Activated CD8-positive, alpha-beta memory T cell treated with anti-CD3 and anti-CD28 coated beads, Interleukin-2, amount 50 U/mL, for 24 hours (primary cell): ENCODE data around the gene SGK1.
"Not testable (repeated sequence)": the region's sequence is repeated elsewhere in the genome, so short reads cannot be mapped to it uniquely, and the experiment has no call there.

Experiments used
- DNase-seq: peaks from one replicate; pipeline ENCODE4 v3.0.0-alpha.2; 2020; ENCODE audit errors: extremely low read depth

Gene SGK1

DNA sequence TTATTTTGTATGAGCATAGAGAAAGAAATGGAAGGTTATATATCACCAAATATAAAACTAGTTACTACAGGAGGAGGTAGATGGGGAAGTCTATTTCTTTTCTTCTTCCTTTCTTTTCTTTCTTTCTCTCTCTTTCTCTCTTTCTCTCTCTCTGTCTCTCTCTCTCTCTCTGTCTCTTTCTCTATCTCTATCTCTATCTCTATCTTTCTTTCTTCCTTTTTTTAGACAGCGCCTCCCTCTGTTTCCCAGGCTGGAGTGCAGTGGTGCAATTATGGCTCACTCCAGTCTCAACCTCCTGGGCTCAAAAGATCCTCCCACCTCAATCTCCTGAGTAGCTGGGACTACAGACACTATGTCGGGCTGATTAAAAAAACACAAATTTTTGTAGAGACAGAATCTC lies 10.2 kb upstream of the SGK1 start:
- DNase-seq = no peak

DNA sequence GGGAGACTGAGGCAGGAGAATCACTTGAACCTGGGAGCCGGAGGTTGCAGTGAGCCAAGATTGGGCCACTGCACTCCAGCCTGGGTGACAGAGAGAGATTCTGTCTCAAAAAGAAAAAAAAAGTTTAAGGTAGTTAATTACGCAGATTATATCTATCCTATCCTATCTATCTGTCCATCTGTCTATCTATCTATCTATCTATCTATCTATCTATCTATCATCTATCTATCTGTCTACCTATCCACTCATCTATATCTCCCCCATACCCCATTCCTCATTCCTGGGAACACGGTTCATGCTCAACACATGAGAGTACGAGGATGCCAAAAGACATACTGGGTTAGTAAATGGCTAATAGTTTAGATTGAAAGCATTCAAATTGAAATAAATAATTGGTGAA lies 8.3 kb upstream of the SGK1 start:
- not testable (repeated sequence) for DNase-seq

DNA sequence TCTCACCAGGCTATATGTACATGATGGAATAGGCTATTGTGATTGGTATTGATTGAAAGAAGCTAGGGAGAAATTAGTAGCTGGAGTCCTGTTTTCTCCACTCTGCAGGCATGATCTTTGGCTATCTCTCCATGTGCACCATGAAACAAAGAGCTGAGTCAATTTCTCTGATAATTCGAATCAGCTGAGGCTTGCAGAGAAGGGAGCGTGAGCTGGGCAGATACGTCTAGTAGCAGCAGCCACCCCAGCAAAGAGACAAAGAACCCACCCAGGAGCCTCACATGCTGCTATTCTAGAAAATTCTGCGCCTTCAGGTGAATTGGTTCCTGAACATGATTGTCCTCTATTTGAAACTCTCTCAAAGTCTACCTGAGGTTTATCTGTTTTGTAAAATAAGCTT lies 6.9 kb upstream of the SGK1 start:
- DNase-seq = no peak

DNA sequence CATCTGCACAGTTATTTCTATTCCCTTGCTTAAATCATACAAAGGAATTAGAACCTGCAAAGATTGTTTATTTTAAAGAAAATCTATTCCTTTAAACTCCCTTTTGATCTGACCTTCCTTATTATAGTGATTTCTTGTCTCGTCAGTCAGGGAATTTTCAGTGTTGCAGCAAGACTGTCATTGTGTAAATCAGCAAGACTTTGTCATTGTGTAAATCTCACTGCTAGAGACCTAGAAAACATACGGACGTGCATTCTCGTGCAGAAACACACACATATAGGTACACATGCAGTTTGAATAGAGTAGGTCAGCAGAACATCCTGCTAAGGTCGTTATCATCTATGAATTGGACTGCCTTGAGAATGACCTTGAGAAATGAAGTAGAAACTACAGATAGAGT lies 6.2 kb upstream of the SGK1 start:
- no peak for DNase-seq

DNA sequence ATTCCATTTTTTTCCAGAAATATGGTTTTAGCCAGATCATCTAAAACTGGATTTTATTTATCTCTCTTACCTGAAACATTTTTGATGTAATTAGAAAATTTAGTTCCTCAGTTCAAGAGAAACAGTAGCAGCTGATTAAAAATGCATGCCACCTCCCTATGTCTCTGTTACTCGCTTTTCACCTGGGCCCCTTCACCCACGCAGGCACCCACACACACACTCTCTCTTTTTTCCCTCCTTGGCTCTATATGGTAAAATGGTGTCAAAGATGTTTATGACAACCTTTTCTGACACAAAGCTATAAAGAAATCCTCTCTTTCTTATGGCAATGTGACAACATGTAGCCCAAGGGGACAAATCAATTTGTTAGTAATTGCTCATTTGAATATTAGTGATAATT lies 5.8 kb upstream of the SGK1 start:
- no peak for DNase-seq

DNA sequence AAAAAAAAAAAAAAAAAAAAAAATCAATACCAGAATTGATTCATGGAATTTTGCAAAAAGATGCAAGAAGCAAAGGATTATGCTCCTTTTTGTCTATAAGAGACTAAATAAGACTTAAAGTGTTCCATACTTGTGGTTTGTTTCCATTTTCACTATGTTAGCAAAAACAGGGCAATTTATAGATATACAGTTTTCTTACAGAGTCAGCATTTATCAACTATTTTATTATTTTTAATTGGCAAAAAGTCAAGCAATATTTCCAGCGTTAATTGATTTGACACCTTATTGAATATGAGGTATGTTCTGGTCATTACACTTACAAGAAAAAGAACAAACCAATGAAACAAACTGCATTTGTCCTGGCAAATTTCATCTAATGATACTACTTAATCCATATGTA lies 5.4 kb upstream of the SGK1 start:
- DNase-seq = no peak

DNA sequence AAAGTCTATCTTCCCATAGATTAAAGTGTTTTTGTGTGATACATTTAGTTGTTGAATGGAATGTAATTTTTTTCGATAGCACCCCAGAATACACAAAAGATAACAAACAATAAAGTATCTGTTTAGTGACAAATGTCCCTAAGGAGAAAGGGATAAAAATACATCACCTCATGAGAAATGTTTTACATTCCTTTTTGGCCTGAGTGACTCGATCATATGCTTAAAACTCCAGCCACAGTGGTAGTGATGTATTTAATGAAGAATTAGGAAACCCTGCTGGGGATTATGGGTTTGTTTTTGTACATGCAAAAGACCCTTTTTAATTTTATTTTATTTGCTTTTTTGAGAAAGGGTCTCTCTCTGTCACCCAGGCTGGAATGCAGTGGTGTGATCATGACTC lies 4.3 kb upstream of the SGK1 start:
- DNase-seq = no peak

DNA sequence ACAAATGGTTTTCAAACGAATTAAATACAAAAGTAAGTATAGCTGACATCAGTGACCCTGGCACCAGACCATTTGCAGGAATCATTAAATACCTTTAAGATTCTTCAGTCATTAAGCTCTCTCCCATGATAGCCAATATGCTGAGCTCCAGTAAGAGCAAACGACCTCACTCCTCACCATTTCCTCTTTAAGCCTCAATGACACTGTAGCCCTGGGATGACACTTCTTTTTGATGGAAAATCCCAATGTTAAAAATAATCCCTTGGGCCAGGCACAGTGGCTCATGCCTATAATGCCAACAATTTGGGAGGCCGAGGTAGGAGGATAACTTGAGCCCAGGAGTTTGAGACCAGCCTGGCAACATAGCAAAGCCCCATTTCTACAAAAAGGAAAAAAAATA lies 3.3 kb upstream of the SGK1 start:
- no peak for DNase-seq

DNA sequence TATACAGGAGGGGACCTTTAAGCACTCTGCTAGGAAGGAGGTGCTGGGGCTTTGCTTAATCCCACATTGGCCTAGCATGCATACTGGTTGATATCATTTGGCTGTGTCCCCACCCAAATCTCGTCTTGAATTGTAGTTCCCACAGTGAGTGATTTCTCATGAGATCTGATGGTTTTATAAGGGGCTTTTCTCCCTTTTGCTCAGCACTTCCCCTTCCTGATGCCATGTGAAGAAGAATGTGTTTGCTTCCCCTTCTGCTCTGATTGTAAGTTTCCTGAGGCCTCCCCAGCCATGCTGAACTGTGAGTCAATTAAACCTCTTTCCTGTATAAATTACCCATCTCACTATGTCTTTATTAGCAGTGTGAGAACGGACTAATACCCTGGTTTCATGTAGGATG lies 1.8 kb upstream of the SGK1 start:
- not testable (repeated sequence) for DNase-seq

DNA sequence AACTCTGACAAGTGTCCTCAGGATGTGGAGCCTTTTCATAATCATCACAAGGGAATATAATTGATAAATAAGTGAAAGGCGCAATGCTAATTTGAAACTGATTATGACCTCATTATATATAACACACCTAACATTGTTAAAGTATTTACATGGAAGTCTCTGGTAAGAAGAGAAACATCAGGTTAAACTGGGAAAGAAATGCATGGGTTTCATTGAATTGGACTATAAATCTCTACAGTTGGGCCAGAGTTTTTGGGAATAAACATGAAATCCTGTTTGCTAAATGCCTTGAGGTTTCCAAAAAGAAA lies 1.0 kb upstream of the SGK1 start:
- DNase-seq = no peak

DNA sequence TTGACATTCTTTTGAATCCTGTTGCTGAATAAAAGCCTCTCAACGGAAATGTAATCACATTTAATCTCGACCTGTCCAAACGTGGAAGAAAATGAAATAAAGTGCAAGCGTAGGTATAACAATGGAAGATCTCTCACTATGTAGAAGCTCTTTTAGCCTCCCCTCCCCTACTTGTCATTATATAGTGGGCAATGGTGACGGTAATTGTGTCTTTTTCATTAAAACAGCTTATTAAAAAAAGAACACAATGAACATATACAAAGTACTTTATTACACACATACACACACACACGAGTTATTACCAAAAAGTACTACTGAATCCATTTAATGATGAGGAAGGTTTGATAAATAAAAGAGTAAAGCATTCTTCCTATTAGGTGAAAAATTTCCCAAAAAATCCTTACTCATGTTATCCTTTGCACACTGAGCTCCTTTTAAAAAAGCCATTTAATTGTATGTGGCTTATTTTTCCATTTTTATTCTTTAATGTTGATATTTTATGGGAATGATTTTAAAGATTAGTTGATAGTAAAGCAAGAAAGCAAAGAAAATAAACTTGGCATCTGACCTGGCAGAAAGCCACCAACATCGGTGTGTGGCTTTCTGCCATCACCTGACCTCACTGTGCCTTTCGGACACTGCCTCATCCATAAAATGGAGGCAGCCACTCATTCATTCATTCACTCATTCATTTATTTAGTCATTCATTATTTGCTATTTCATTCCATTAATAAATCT lies 493 bp upstream of the SGK1 start:
- no peak for DNase-seq

DNA sequence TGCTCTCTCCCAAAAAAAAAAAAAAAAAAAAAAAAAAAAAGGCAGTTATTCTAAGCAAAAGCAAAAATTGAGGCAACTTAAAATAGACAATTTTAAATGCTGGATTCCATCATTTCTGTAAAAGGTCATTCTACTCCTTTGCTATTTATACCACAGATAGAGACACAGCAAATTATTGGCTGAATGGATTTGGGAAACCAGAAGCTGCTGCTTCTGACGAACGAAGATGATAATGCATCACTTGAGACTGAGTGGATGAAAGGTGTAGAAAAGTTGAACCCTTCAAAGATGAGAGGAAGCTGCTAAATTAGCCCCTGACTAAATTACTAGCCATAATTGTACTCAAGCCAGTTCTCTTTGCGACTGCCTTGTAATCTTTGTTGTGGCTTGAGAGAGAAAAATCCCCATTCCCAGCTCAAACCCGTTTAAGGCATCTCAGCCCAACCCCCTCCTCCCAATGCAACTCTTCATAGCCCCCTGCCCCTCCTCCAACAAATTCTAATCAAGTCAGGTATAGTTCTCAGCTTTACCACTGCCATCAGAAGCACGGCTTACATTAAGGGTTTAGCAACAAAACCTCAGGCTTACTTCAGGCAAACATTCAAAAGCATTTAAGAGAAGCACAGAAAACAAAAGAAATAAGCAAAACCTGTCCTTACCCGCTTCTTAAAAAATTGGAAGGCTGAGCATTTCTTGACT lies 1.0 kb downstream of the SGK1 start:
- DNase-seq = no peak

DNA sequence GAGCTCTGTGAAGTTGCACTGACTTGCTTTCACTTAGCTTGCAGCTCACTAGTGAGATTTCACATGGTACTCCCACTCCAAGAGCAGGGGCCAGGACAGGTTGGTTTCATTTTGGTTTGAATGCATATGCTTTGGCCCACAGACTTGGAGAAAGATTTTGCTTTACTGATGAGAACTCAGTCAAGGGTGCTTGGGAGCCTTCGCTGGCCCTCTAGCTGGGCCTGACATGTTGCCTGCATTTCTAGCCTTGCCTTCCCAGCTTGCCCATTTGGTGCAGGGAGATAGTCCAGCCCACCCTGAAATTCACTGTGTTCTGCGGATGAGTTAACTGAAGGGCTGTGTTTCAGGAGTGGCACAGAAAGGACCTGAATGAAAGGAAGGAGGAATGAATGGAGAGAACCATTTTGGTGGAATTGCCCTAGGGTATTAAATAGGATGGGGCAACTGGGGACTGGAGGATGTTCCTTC lies 1.9 kb downstream of the SGK1 start:
- no peak for DNase-seq

DNA sequence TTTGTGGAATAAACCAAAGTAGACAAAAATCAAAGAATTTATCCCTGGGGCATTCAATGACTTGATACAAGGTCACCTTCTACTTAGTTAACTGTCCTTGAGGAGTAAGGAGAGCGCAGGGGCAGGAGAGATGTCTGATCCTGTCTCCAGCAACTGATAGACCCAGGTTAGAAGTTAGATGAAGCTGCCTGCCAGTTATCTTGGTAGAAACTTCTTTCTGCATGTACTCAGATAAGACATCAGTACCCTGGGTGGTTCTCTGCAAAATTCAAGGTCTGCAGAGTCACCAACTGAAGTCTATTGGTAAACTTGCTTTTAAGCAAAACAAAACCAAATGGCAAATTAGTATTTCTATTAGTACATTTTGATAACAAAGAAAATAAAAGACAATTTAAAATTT lies 2.7 kb downstream of the SGK1 start:
- DNase-seq = no peak

DNA sequence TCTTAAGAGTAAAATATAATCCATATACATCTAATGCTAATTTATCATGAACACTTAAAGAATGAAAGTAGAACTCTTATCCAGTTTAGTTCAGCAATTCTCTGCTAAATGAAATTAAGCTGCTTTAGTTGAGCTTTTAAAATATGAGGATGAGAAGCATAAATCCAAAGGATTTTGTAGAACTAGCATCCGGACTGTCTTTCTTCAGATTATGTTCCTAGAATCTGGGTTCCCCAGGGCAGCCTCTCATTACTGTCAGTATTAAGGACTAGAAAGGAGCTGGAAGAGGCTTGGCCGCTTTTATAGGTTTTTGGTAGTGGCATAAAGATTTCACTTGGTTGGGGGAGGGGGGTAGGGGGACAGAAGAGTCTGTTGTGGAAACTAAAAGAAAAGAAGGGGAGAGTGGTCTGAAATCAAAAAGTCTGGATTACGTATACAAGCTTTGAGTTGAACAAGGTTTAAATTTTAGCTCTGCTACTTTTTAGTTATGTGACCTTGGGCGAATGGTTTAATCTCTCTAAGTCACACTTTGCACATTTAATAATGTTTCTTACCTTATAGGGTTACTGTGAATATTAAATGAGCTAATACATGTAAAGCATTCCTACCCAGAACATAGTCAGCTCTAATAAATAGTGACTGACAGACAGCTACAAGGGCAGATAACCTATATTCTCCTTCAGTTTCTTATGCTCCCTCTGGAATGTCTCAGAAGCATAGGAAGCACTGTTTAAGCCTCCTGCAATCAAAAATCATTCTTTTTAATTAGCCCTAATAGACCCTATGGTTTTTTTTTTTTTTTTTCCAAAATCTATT lies 3.7 kb downstream of the SGK1 start:
- DNase-seq = no peak

DNA sequence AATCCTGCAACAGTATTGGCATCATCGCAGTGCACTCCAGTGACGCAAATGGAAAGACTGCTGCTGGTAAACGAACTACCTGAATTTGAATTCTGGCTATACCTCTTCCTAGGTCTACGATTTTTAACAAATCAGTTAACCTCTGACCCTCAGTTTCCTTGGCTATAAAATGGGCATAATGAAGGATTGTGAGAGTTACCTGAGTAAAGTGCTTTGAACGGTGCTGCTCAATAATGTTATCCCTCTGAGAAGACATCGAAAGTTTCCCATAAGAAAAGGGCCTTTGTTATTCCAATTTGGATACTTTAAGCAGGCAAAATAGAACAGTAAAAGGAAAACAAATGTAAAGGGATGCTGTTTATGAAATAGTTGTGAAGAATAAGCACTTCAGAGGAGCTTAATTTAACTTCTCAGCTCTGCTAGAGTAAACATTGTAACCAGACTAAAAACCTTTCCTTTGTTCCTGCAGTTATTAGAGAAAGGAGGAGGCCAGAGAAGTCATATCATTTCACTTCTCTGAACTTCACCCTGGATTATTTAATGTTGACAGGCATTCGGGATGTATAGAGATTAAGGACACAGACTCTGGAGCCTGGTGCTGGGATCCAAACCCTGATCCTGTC lies 5.8 kb downstream of the SGK1 start:
- DNase-seq = no peak

DNA sequence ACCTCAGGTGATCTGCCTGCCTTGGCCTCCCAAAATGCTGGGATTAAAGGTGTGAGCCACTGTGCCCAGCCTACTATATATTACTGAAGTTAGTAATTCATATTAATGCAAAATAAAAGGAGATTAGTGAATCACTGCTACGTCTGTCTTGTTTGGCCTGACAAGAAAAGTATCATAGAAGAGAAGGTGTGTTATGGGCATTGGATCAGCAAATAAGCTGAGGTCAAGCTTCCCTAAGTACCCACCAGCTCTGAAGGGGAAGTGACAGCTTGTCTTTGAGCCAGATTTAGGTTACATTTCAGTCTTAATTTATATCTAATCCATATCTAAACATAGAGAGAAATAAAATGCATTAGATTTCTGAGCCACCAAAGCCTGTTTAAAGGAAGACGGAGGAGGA lies 7.1 kb downstream of the SGK1 start:
- DNase-seq = no peak

DNA sequence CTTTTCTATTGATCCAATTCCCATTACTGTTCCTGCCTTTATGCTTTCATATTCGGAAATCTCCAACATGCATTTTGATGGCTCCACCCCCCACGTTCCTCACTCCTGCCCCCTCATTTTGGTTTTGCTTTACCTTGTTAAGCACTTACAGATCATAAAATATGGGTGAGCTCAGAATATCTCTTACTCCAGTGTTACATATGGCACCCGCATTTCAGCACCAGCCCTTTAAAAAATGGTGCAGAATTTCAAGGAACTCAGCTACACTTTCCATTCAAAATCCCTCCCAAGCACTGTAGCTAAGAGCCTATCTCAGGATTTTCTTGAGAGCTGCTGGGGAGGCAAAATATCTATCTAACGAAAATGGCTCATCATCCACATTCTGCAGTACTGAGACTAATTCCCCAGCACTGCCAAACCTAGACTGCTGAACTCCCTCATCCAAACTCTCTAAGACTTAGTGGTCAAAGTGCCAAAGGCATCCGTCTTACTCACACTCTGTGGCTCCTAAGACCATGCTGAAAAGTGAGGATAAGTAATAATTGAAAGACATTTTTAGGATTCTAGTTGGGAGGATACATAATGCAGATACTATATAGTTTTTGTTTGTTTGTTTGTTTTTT lies 7.8 kb downstream of the SGK1 start:
- no peak for DNase-seq

DNA sequence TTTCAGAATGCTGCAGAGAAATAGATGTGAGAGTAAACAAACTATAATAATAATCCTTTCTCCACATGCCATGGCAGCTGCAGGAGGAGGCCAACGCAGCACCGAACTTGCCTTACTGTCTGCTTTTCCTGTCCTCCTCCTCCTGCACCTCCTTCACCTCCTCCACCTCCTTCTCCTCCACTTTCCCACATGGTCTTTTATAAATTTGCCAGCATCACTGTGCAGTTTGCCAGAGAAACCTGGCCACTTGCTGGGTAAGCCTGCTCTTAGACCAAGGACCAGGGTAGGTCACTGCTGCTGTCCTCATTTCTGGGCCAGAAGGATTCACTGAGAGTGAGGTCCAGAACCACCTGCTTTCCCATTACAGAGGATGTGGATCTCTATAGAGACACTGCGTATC lies 8.7 kb downstream of the SGK1 start:
- DNase-seq = no peak

DNA sequence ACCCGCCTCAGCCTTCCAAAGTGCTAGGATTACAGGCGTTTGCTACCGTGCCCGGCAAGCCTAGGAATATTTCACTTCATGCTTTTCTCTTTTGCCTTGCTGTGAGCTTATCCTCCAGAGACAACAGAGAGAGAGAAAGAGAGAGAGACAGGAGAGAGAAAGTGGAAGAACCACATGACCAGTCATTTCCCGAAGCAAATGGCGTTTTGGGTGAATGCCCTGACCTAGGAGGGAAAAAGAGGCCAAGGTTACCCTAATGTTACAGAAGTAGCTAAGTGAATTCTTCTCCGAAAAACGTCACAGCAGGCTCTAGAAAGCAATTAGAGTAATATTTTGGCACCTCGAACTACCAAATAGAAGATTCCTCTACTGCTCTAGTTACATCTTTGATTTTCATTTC lies 9.1 kb downstream of the SGK1 start:
- DNase-seq = no peak

DNA sequence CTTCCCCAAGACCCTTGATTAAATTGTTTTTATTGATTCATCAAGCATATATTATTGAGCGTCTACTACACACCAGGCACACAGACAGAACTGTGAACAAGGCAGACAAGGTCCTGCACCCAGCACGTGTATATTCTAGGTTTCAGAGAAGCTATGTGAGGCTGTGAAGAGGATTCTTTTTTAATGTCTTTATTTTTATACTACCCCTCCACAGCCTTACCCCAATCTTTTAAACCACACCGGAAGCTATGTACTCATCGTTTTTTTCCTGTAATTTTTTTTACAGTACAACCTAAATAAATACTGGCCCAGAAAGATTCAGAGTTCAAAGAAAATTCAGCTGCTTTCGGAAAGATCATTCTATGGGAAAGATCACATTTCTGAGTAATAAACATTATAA lies 10.0 kb downstream of the SGK1 start:
- DNase-seq = no peak

DNA sequence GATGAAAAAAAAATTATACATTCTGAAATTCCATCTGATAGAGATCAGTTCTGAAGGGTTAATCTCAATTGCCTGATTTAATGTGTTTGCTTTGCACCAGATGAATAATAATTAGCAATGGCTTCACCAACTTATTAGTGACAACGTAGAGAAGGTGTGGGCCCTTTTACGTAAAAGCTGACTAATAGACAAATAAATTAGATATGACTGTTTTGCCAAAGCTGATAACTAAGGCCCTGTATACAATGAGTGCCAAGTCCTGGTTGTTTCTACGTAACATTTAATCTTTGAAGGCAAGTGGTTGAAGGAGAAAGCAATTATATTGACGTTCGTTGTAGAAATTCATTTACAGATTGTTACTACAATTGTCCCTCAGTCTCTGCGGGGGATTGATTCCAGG lies 10.8 kb downstream of the SGK1 start:
- no peak for DNase-seq
